Measurements from ENCODE around the gene PLEKHS1.

Gene PLEKHS1

GRCh38 chr10:113776553-113776952 is 25.1 kb downstream of the PLEKHS1 start:
- H3K4me3 ChIP-seq (ENCODE audit: control insufficient read depth, low read depth, low read length): no peak overlapping the region
- TF ChIP-seq CTCF (IDR thresholded peaks at IDR 0.05; ENCODE audit: control insufficient read depth, insufficient read depth, low read depth, low read length, missing control alignments): no peak
- no peak for DNase-seq (ENCODE audit: low read depth)

GRCh38 chr10:113780681-113781250 is 29.3 kb downstream of the PLEKHS1 start:
- no peak for DNase-seq (ENCODE audit: low read depth)
- no peak for TF ChIP-seq CTCF (IDR thresholded peaks at IDR 0.05; ENCODE audit: control insufficient read depth, insufficient read depth, low read depth, low read length, missing control alignments)
- no peak overlapping the region for H3K4me3 ChIP-seq (ENCODE audit: control insufficient read depth, low read depth, low read length)

- DNase-seq (ENCODE audit: low read depth): no peak
- no peak for TF ChIP-seq CTCF (IDR thresholded peaks at IDR 0.05; ENCODE audit: control insufficient read depth, insufficient read depth, low read depth, low read length, missing control alignments)
- H3K4me3 ChIP-seq (ENCODE audit: control insufficient read depth, low read depth, low read length): no peak overlapping the region
These were observed 30.9 kb downstream of the PLEKHS1 start for GRCh38 chr10:113782367-113782766.

GRCh38 chr10:113782986-113783704 is 31.7 kb downstream of the PLEKHS1 start:
- DNase-seq (ENCODE audit: low read depth): no peak
- TF ChIP-seq CTCF (IDR thresholded peaks at IDR 0.05; ENCODE audit: control insufficient read depth, insufficient read depth, low read depth, low read length, missing control alignments): no peak
- H3K4me3 ChIP-seq (ENCODE audit: control insufficient read depth, low read depth, low read length): no peak overlapping the region

- H3K4me3 ChIP-seq (ENCODE audit: control insufficient read depth, low read depth, low read length): no peak overlapping the region
- DNase-seq (ENCODE audit: low read depth): peak; percentile 91
- no peak for TF ChIP-seq CTCF (IDR thresholded peaks at IDR 0.05; ENCODE audit: control insufficient read depth, insufficient read depth, low read depth, low read length, missing control alignments)
These were observed 37.2 kb downstream of the PLEKHS1 start for GRCh38 chr10:113788604-113789083.

GRCh38 chr10:113791691-113792090 is 40.2 kb downstream of the PLEKHS1 start:
- DNase-seq (ENCODE audit: low read depth): no peak
- no peak for TF ChIP-seq CTCF (IDR thresholded peaks at IDR 0.05; ENCODE audit: control insufficient read depth, insufficient read depth, low read depth, low read length, missing control alignments)
- H3K4me3 ChIP-seq (ENCODE audit: control insufficient read depth, low read depth, low read length): no peak overlapping the region

Data from AG09309 (cell line).